Keratinocyte (primary cell): Measurements from ENCODE around the gene MAST3. TPM values are rescaled to one million over a fixed set of nuclear protein-coding genes. Genes with fewer than 3 reads are reported as not detected.

Experiments used
- DNase-seq: peaks from one replicate; pipeline ENCODE4 v3.0.0-alpha.2; 2011; ENCODE audit warnings: low read depth, missing footprints, low spot score
- FAIRE-seq: peaks from 2 replicates; lab custom pipeline; 2011; peaks lifted over from hg19 to GRCh38; lab: Jason Lieb, UNC
- H2AFZ ChIP-seq: 2 replicates; pipeline ENCODE4 v1.6.0; 2012; ENCODE audit warnings: low read length, control low read depth, inconsistent platforms; ENCODE audit not compliant: control insufficient read depth
- H3K27ac ChIP-seq: 2 replicates; pipeline ENCODE4 v1.5.1; 2011; ENCODE audit warnings: low read length; ENCODE audit not compliant: control insufficient read depth, insufficient read depth
- H3K27me3 ChIP-seq: 3 replicates; pipeline ENCODE4 v1.6.0; 2011; ENCODE audit warnings: low read length; ENCODE audit not compliant: control insufficient read depth, insufficient read depth; ENCODE audit errors: extremely low read depth
- H3K36me3 ChIP-seq, 2 experiments: 2 replicates in 1 of 2; 3 replicates in 1 of 2; pipeline ENCODE4 v1.5.1; 2011; ENCODE audit warnings: low read length in 2 of 2, mild to moderate bottlenecking in 1 of 2; ENCODE audit not compliant: control insufficient read depth in 2 of 2, insufficient read depth in 2 of 2; ENCODE audit errors: extremely low read depth in 1 of 2
- H3K4me1 ChIP-seq: 3 replicates; pipeline ENCODE4 v1.5.1; 2011; ENCODE audit warnings: low read length; ENCODE audit not compliant: control insufficient read depth, insufficient read depth; ENCODE audit errors: extremely low read depth
- H3K4me2 ChIP-seq: 3 replicates; pipeline ENCODE4 v1.6.0; 2011; ENCODE audit warnings: low read depth, low read length; ENCODE audit not compliant: control insufficient read depth, insufficient read depth; ENCODE audit errors: extremely low read depth
- H3K4me3 ChIP-seq, 3 experiments: fragments of 200-600 bp in 1 of 3; sonication (generic) in 1 of 3; 2 replicates in 2 of 3; 3 replicates in 1 of 3; pipeline ENCODE4 v1.5.1; 2011 to 2016; ENCODE audit warnings: low read length in 3 of 3, mild to moderate bottlenecking in 3 of 3, control low read depth in 2 of 3, inconsistent platforms in 1 of 3, low read depth in 1 of 3, mixed read lengths in 1 of 3, mixed run types in 1 of 3, moderate library complexity in 1 of 3; ENCODE audit not compliant: control insufficient read depth in 2 of 3, insufficient read depth in 2 of 3; ENCODE audit errors: extremely low read depth in 1 of 3
- H3K79me2 ChIP-seq: 2 replicates; pipeline ENCODE4 v1.6.0; 2012; ENCODE audit warnings: low read length; ENCODE audit not compliant: control insufficient read depth, insufficient read depth
- H3K9ac ChIP-seq: 3 replicates; pipeline ENCODE4 v1.6.0; 2011; ENCODE audit warnings: low read length; ENCODE audit not compliant: control insufficient read depth, insufficient read depth; ENCODE audit errors: extremely low read depth
- H3K9me1 ChIP-seq: 3 replicates; pipeline ENCODE4 v1.6.0; 2011; ENCODE audit warnings: low read length; ENCODE audit not compliant: control insufficient read depth, insufficient read depth; ENCODE audit errors: extremely low read depth
- H3K9me3 ChIP-seq: 2 replicates; pipeline ENCODE4 v1.5.1; 2012; ENCODE audit warnings: low read depth, low read length; ENCODE audit not compliant: control insufficient read depth
- H4K20me1 ChIP-seq: 3 replicates; pipeline ENCODE4 v1.6.0; 2011; ENCODE audit warnings: low read length; ENCODE audit not compliant: control insufficient read depth, insufficient read depth; ENCODE audit errors: extremely low read depth
- EZH2 ChIP-seq: IDR thresholded peaks from one replicate; pipeline ENCODE4 v1.6.1; 2012; ENCODE audit warnings: inconsistent platforms, mild to moderate bottlenecking, low read length, moderate library complexity
- dilution Hi-C: fragments of 300-500 bp; cut with MboI; formaldehyde crosslinking; loops from one replicate; pipeline ENCODE4 v1.7.0; 2020; ENCODE audit warnings: low sequenced_read_pairs; ENCODE audit not compliant: extremely low pct_ligation_motif_present
- polyA plus RNA-seq, 5 experiments: library from polyadenylated mRNA; depleted of rRNA in 3 of 5; stranded (reverse) in 3 of 5; stranded (forward) in 1 of 5; unstranded in 1 of 5; fragments of >200 nt; gene quantifications; 1 replicate in 1 of 5; 2 replicates in 3 of 5; 3 replicates in 1 of 5; pipeline versions ENCODE4 v1.2.1 to v1.2.3, GENCODE V29; 2011 to 2012; ENCODE audit warnings: missing spikeins in 2 of 5, low read depth in 1 of 5, low replicate concordance in 1 of 5
- TF ChIP-seq, protein P1 (sequence below), 3 experiments: IDR thresholded peaks in 1 of 3; conservative IDR thresholded peaks in 1 of 3; optimal IDR thresholded peaks in 1 of 3; 2 replicates in 2 of 3; 3 replicates in 1 of 3; pipeline versions ENCODE3 to v1.5.1; 2011; ENCODE audit warnings: low read length in 3 of 3, mild to moderate bottlenecking in 3 of 3, moderate library complexity in 2 of 3, control low read depth in 1 of 3, inconsistent platforms in 1 of 3; ENCODE audit not compliant: insufficient read depth in 2 of 3; ENCODE audit errors: extremely low read depth in 1 of 3

Gene MAST3
- polyA plus RNA-seq, 1 donor (not counting 4 experiments of a cell fraction or from before 2014, with no cell fraction given), result 0.73 TPM

DNA sequence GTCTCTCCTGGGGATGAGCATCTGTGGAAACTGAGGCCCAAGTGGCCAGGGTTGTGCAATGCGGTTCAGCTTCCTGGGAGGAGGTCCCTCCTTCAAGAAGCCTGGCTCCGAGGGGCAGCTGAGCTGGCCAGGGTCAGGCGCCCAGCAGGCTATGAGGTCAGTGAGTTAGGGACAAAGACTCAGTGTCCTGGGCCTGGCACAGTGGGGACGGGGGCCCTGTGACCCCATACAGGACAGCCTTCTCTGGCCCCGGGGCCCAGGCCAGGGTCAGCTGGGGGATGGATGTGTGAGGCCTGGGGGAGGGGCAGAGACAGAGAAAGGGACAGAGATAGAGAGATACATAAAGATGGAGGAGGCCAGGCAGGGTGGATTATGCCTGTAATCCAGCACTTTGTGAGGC lies 7.9 kb upstream of the MAST3 start:
- Histone ChIP-seq H3K4me2 (no peak overlapping the region), H3K9me1 (no peaks in the 10 kb centered on the region), H3K27ac (no peak overlapping the region), H3K4me3 (no peak overlapping the region), H3K36me3 (no peaks in the 10 kb centered on the region), H3K4me1 (peaks cover 13% of the 10 kb centered on the region), H4K20me1 (no peaks in the 10 kb centered on the region), H3K9me3 (no peaks in the 10 kb centered on the region), H3K27me3 (no peaks in the 10 kb centered on the region), H3K79me2 (no peaks in the 10 kb centered on the region), H3K9ac (no peak overlapping the region), H2AFZ (no peak overlapping the region)
- FAIRE-seq (no peak), DNase-seq (no peak)
- TF ChIP-seq, protein P1, sequence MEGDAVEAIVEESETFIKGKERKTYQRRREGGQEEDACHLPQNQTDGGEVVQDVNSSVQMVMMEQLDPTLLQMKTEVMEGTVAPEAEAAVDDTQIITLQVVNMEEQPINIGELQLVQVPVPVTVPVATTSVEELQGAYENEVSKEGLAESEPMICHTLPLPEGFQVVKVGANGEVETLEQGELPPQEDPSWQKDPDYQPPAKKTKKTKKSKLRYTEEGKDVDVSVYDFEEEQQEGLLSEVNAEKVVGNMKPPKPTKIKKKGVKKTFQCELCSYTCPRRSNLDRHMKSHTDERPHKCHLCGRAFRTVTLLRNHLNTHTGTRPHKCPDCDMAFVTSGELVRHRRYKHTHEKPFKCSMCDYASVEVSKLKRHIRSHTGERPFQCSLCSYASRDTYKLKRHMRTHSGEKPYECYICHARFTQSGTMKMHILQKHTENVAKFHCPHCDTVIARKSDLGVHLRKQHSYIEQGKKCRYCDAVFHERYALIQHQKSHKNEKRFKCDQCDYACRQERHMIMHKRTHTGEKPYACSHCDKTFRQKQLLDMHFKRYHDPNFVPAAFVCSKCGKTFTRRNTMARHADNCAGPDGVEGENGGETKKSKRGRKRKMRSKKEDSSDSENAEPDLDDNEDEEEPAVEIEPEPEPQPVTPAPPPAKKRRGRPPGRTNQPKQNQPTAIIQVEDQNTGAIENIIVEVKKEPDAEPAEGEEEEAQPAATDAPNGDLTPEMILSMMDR (optimal IDR thresholded peaks at IDR 0.05 in 1 of 3, IDR thresholded peaks at IDR 0.05 in 1 of 3, conservative IDR thresholded peaks at IDR 0.05 in 1 of 3; ENCODE audit: extremely low read depth in 1 of 3, insufficient read depth in 2 of 3, low read length in 3 of 3), result no peak
- no peak for TF ChIP-seq EZH2
- dilution Hi-C loops, result no loop called here

DNA sequence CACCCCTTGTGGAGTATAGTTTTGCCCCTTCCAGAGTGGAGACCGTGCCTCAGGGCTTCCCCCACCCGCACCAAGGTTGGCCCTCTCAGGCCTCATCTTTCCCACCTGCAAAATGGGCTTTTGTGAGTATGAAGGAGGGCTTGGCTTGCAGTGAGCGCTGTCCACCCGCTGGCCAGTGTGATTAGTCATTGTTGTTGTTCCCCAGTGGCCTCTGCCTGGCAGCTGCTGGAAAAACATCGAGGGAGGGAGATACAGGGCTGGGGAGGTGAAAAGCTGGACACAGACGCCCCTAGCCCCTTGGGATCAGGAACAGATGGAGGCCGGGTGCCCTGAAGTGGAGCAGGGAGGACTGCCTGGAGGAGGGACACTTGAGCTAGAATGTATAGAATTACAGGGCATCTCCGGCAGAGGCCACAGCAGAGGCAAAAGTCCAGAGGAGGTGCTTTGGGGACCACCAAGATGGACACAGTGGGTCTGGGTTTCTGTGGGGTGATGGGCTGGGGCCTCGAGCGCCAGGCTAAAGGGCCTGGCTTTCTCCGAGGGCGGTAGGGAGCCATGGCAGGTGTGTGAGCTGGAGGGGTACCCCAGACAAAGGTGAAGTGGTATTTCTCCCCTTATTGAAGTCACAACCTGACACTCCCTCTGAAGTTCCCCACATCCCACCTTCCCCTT lies 6.9 kb upstream of the MAST3 start:
- no peak for DNase-seq
- Histone ChIP-seq H3K9ac (no peak overlapping the region), H3K27ac (no peak overlapping the region), H4K20me1 (no peaks in the 10 kb centered on the region), H3K27me3 (no peaks in the 10 kb centered on the region), H3K4me2 (no peak overlapping the region), H3K4me1 (peaks cover 9% of the 10 kb centered on the region), H3K4me3 (no peak overlapping the region), H3K9me1 (no peaks in the 10 kb centered on the region), H3K79me2 (no peaks in the 10 kb centered on the region), H3K9me3 (no peaks in the 10 kb centered on the region), H2AFZ (no peak overlapping the region), H3K36me3 (no peaks in the 10 kb centered on the region)
- dilution Hi-C loops, result no loop called here
- no peak for FAIRE-seq
- no peak for TF ChIP-seq EZH2
- TF ChIP-seq, protein P1 (optimal IDR thresholded peaks at IDR 0.05 in 1 of 3, IDR thresholded peaks at IDR 0.05 in 1 of 3, conservative IDR thresholded peaks at IDR 0.05 in 1 of 3; ENCODE audit: extremely low read depth in 1 of 3, insufficient read depth in 2 of 3, low read length in 3 of 3), result no peak
